Bronchial epithelial cell (primary cell): ENCODE data around the gene RTBDN. TPM values are rescaled to one million over a fixed set of nuclear protein-coding genes. Genes with fewer than 3 reads are reported as not detected.
A peak's percentile ranks its signal among the peaks of the same experiment; 100 is the strongest.

Source experiments
- DNase-seq: peaks from one replicate; pipeline ENCODE4 v3.0.0-alpha.2; 2010; ENCODE audit warnings: low read depth
- FAIRE-seq: peaks from 2 replicates; lab custom pipeline; 2011; peaks lifted over from hg19 to GRCh38; lab: Jason Lieb, UNC
- H3K27me3 ChIP-seq: 2 replicates; pipeline ENCODE4 v1.5.1; 2011; ENCODE audit warnings: low read length; ENCODE audit not compliant: control insufficient read depth, insufficient read depth
- H3K36me3 ChIP-seq: 2 replicates; pipeline ENCODE4 v1.5.1; 2011; ENCODE audit warnings: low read length; ENCODE audit not compliant: control insufficient read depth, insufficient read depth
- H3K4me3 ChIP-seq: 2 replicates; pipeline ENCODE4 v1.5.1; 2011; ENCODE audit warnings: mild to moderate bottlenecking, low read depth, low read length, control low read depth
- CTCF ChIP-seq: IDR thresholded peaks from 2 replicates; pipeline ENCODE4 v1.5.1; 2011; ENCODE audit warnings: mild to moderate bottlenecking, moderate library complexity, low read length, control low read depth, inconsistent platforms; ENCODE audit not compliant: insufficient read depth, severe bottlenecking
- total RNA-seq: library from RNA; depleted of rRNA; stranded (reverse); fragments of >200 nt; gene quantifications from 2 replicates; pipeline ENCODE4 v1.2.1, GENCODE V29; 2014

The RTBDN gene
- total RNA-seq, 1 donor from 2014 or later: not detected

GRCh38 chr19:12782174-12782423, 52.3 kb downstream of the RTBDN start:
- peak overlapping the region; percentile 34 for H3K4me3 ChIP-seq
- no peaks in the 10 kb centered on the region for H3K27me3 ChIP-seq
- DNase-seq: no peak
- H3K36me3 ChIP-seq: no peaks in the 10 kb centered on the region
- TF ChIP-seq CTCF: no peak
- no peak for FAIRE-seq

GRCh38 chr19:12779162-12779993, 55.0 kb downstream of the RTBDN start:
- FAIRE-seq: no peak
- Histone ChIP-seq H3K27me3 (no peaks in the 10 kb centered on the region), H3K36me3 (no peaks in the 10 kb centered on the region), H3K4me3 (no peak overlapping the region)
- DNase-seq: no peak
- TF ChIP-seq CTCF: no peak

GRCh38 chr19:12778905-12779161, 55.5 kb downstream of the RTBDN start:
- no peak for TF ChIP-seq CTCF

GRCh38 chr19:12778017-12778904, 56.1 kb downstream of the RTBDN start:
- no peak for TF ChIP-seq CTCF
- Histone ChIP-seq H3K27me3 (no peaks in the 10 kb centered on the region), H3K36me3 (peaks cover 3% of the 10 kb centered on the region), H3K4me3 (peak overlapping the region; percentile 76)
- peak; percentile 60 for DNase-seq
- no peak for FAIRE-seq

More at GRCh38 chr19:12778905-12779161, 55.5 kb downstream of the RTBDN start:
- H3K27me3 ChIP-seq: no peaks in the 10 kb centered on the region
- no peak for DNase-seq
- H3K36me3 ChIP-seq: no peaks in the 10 kb centered on the region
- no peak for FAIRE-seq
- H3K4me3 ChIP-seq: peak overlapping the region; percentile 76

- FAIRE-seq: no peak
- Histone ChIP-seq H3K36me3 (peaks cover 3% of the 10 kb centered on the region), H3K4me3 (peak overlapping the region; percentile 76), H3K27me3 (no peaks in the 10 kb centered on the region)
- no peak for DNase-seq
- TF ChIP-seq CTCF: peak; percentile 87
These were observed 57.0 kb downstream of the RTBDN start for GRCh38 chr19:12777217-12778016.

Other genes with a start within 250 kb of the RTBDN start
- 5.8 and 7.9 TPM in 2 replicates for gene ZNF490, start 223.8 kb downstream of the RTBDN start, total RNA-seq
- 11.1 and 11.8 TPM in 2 replicates for gene ZNF791, start 223.7 kb downstream of the RTBDN start, total RNA-seq
- 29.8 and 32.1 TPM in 2 replicates for gene MAN2B1, start 167.8 kb downstream of the RTBDN start, total RNA-seq
- gene WDR83, start 167.8 kb downstream of the RTBDN start, total RNA-seq: 13.8 and 21.1 TPM in 2 replicates
- gene DHPS, start 152.7 kb downstream of the RTBDN start, total RNA-seq: 47.4 and 94.5 TPM in 2 replicates
- not detected in 2 replicates for gene GNG14, start 146.6 kb downstream of the RTBDN start, total RNA-seq
- gene FBXW9, start 137.9 kb downstream of the RTBDN start, total RNA-seq: 5.4 and 6.1 TPM in 2 replicates
- gene TNPO2, start 110.6 kb downstream of the RTBDN start, total RNA-seq: 16.8 and 28.0 TPM in 2 replicates
- gene TRIR, start 99.9 kb downstream of the RTBDN start, total RNA-seq: 177 and 201 TPM in 2 replicates
- gene GET3, start 97.1 kb downstream of the RTBDN start, total RNA-seq: 104 and 107 TPM in 2 replicates
- not detected in 2 replicates for gene BEST2, start 82.8 kb downstream of the RTBDN start, total RNA-seq
- 52.5 and 58.7 TPM in 2 replicates for gene HOOK2, start 59.0 kb downstream of the RTBDN start, total RNA-seq
- 158 and 179 TPM in 2 replicates for gene JUNB, start 43.1 kb downstream of the RTBDN start, total RNA-seq
- 148 and 157 TPM in 2 replicates for gene PRDX2, start 32.8 kb downstream of the RTBDN start, total RNA-seq
- not detected in 2 replicates for gene THSD8, start 32.5 kb downstream of the RTBDN start, total RNA-seq
- 11.1 and 12.9 TPM in 2 replicates for gene RNASEH2A, start 28.0 kb downstream of the RTBDN start, total RNA-seq
- 0.26 and 0.38 TPM in 2 replicates for gene MAST1, start 3.9 kb upstream of the RTBDN start, total RNA-seq
- 27.9 and 35.2 TPM in 2 replicates for gene DNASE2, start 46.9 kb upstream of the RTBDN start, total RNA-seq
- not detected in 2 replicates for gene KLF1, start 52.6 kb upstream of the RTBDN start, total RNA-seq
- gene GCDH, start 56.6 kb upstream of the RTBDN start, total RNA-seq: 17.9 and 38.2 TPM in 2 replicates
- gene SYCE2, start 84.7 kb upstream of the RTBDN start, total RNA-seq: not detected in 2 replicates
- 53.6 and 55.5 TPM in 2 replicates for gene FARSA, start 99.1 kb upstream of the RTBDN start, total RNA-seq
- 1,002 and 1,570 TPM in 2 replicates for gene CALR, start 104.0 kb upstream of the RTBDN start, total RNA-seq
- 91.1 and 120 TPM in 2 replicates for gene RAD23A, start 111.3 kb upstream of the RTBDN start, total RNA-seq
- gene GADD45GIP1, start 122.6 kb upstream of the RTBDN start, total RNA-seq: 27.1 and 36.0 TPM in 2 replicates
- gene DAND5, start 135.0 kb upstream of the RTBDN start, total RNA-seq: not detected in 2 replicates
- 5.4 and 5.8 TPM in 2 replicates for gene NFIX, start 160.9 kb upstream of the RTBDN start, total RNA-seq